K562 (cell line): ENCODE measurements around the gene ZNF438.

Source experiments
- ETV6 ChIP-seq, 3 experiments: fragments of 150-350 bp in 1 of 3; sonication (generic) in 1 of 3; formaldehyde crosslinking in 1 of 3; IDR thresholded peaks; 2 replicates each; pipeline versions ENCODE4 v1.6.1 to v1.8.0; 2014 to 2022; ENCODE audit warnings: borderline replicate concordance in 2 of 3, low read depth in 2 of 3, antibody characterized with exemption in 1 of 3, low read length in 1 of 3, mild to moderate bottlenecking in 1 of 3, missing genetic modification reagents in 1 of 3
- SIN3A ChIP-seq, 2 experiments: fragments of 150-350 bp in 1 of 2; IDR thresholded peaks; 2 replicates each; pipeline ENCODE4 v1.6.1; 2011 to 2016; ENCODE audit warnings: borderline replicate concordance in 2 of 2, low read depth in 2 of 2, low read length in 2 of 2, mild to moderate bottlenecking in 2 of 2, moderate library complexity in 2 of 2; ENCODE audit not compliant: control insufficient read depth in 1 of 2
- ZFP36 ChIP-seq: fragments of 150-350 bp; IDR thresholded peaks from 2 replicates; pipeline ENCODE4 v1.6.1; 2018; ENCODE audit warnings: low read length, low read depth; ENCODE audit not compliant: partially characterized antibody
- ZNF121 ChIP-seq: sonication (generic); formaldehyde crosslinking; conservative IDR thresholded peaks from 2 replicates; pipeline ENCODE4 v1.8.0; 2022; ENCODE audit warnings: missing genetic modification reagents
- ZNF165 ChIP-seq: fragments of 250-450 bp; sonication (Bioruptor Pico); IDR thresholded peaks from 2 replicates; pipeline ENCODE4 v1.4.0; 2020; ENCODE audit warnings: borderline replicate concordance
- ZNF174 ChIP-seq: fragments of 250-450 bp; sonication (Bioruptor Pico); IDR thresholded peaks from 2 replicates; pipeline ENCODE4 v1.4.0; 2020; ENCODE audit warnings: mild to moderate bottlenecking
- ZNF217 ChIP-seq: sonication (generic); formaldehyde crosslinking; IDR thresholded peaks from 2 replicates; pipeline ENCODE4 v1.8.0; 2022; ENCODE audit warnings: mild to moderate bottlenecking, missing genetic modification reagents
- ZNF239 ChIP-seq: fragments of 250-450 bp; sonication (Bioruptor Pico); IDR thresholded peaks from 2 replicates; pipeline ENCODE4 v1.4.0; 2020; ENCODE audit warnings: mild to moderate bottlenecking
- ZNF274 ChIP-seq: IDR thresholded peaks from 2 replicates; pipeline ENCODE4 v1.6.1; 2011; ENCODE audit warnings: low read depth, mild to moderate bottlenecking, low read length, moderate library complexity, borderline replicate concordance
- ZNF311 ChIP-seq: fragments of 250-450 bp; sonication (Bioruptor Pico); IDR thresholded peaks from 2 replicates; pipeline ENCODE4 v1.4.0; 2020; ENCODE audit warnings: mild to moderate bottlenecking, moderate library complexity
- TF ChIP-seq, protein P1 (sequence below), 3 experiments: IDR thresholded peaks in 2 of 3; conservative IDR thresholded peaks in 1 of 3; 2 replicates each; pipeline ENCODE4 v1.5.1; 2011 to 2012; ENCODE audit warnings: low read length in 3 of 3, mild to moderate bottlenecking in 3 of 3, control low read depth in 2 of 3, improper control_type of control experiment in 1 of 3, inconsistent platforms in 1 of 3, low read depth in 1 of 3, mixed read lengths in 1 of 3, moderate library complexity in 1 of 3; ENCODE audit not compliant: insufficient read depth in 2 of 3
- TF ChIP-seq, protein P2 (sequence below): sonication (generic); formaldehyde crosslinking; IDR thresholded peaks from 2 replicates; pipeline ENCODE4 v1.8.1; 2022; ENCODE audit warnings: missing genetic modification reagents
- TF ChIP-seq, protein P3 (sequence below): fragments of 250-450 bp; sonication (Bioruptor Pico); IDR thresholded peaks from 2 replicates; pipeline ENCODE4 v1.5.1; 2021; ENCODE audit warnings: mild to moderate bottlenecking
- TF ChIP-seq, protein P4 (sequence below): fragments of 450-650 bp; formaldehyde crosslinking; IDR thresholded peaks from 2 replicates; pipeline ENCODE4 v1.4.0; 2022; ENCODE audit warnings: missing genetic modification characterization

DNA sequence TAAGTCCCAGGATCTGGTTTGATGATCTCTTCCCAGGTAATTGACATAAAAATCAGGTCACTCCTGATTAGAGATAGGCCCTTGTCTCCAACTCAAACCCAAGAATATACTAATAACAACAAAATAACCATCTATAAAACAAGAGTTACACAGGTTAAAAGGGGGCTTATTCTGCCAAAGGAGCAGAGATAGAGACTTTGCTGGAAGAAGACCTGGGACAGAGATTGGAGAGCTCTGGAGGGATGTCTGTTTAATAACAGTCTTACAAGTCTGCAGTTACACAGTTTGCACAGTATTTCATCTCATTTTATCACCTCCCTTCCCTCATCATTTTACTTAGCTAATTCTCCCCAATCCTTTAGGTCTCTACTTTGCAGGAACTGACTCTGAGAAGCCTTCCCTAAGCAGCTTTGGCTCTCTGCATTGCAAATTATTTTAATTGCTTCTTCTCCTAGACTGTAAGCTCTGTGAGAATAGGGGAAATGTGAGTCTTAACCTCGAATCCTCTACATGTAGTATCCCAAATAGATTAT lies 3.7 kb upstream of the ZNF438 start:
- TF ChIP-seq, protein P1, sequence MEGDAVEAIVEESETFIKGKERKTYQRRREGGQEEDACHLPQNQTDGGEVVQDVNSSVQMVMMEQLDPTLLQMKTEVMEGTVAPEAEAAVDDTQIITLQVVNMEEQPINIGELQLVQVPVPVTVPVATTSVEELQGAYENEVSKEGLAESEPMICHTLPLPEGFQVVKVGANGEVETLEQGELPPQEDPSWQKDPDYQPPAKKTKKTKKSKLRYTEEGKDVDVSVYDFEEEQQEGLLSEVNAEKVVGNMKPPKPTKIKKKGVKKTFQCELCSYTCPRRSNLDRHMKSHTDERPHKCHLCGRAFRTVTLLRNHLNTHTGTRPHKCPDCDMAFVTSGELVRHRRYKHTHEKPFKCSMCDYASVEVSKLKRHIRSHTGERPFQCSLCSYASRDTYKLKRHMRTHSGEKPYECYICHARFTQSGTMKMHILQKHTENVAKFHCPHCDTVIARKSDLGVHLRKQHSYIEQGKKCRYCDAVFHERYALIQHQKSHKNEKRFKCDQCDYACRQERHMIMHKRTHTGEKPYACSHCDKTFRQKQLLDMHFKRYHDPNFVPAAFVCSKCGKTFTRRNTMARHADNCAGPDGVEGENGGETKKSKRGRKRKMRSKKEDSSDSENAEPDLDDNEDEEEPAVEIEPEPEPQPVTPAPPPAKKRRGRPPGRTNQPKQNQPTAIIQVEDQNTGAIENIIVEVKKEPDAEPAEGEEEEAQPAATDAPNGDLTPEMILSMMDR (IDR thresholded peaks at IDR 0.05 in 2 of 3, conservative IDR thresholded peaks at IDR 0.05 in 1 of 3; ENCODE audit: insufficient read depth in 2 of 3, low read depth in 1 of 3, low read length in 3 of 3): no peak
- TF ChIP-seq ZNF217 (CRISPR knock-in tag) (no peak), ZNF274 (no peak), ZNF165 (CRISPR knock-in tag) (no peak), ZFP36 (no peak), ZNF121 (CRISPR knock-in tag) (no peak), SIN3A (IDR thresholded peaks at IDR 0.05; ENCODE audit: borderline replicate concordance in 2 of 2, control insufficient read depth in 1 of 2, low read depth in 2 of 2, low read length in 2 of 2) (no peak), ZNF239 (CRISPR knock-in tag) (no peak), ZNF174 (CRISPR knock-in tag) (no peak), ZNF311 (CRISPR knock-in tag) (no peak), ETV6 (IDR thresholded peaks at IDR 0.05; ENCODE audit: borderline replicate concordance in 1 of 2, low read depth in 2 of 2, low read length in 1 of 2) (no peak), ETV6 (CRISPR knock-in tag; IDR thresholded peaks at IDR 0.05; ENCODE audit: borderline replicate concordance) (no peak)
- TF ChIP-seq, protein P2, sequence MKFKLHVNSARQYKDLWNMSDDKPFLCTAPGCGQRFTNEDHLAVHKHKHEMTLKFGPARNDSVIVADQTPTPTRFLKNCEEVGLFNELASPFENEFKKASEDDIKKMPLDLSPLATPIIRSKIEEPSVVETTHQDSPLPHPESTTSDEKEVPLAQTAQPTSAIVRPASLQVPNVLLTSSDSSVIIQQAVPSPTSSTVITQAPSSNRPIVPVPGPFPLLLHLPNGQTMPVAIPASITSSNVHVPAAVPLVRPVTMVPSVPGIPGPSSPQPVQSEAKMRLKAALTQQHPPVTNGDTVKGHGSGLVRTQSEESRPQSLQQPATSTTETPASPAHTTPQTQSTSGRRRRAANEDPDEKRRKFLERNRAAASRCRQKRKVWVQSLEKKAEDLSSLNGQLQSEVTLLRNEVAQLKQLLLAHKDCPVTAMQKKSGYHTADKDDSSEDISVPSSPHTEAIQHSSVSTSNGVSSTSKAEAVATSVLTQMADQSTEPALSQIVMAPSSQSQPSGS (CRISPR knock-in tag): no peak
- TF ChIP-seq, protein P3, sequence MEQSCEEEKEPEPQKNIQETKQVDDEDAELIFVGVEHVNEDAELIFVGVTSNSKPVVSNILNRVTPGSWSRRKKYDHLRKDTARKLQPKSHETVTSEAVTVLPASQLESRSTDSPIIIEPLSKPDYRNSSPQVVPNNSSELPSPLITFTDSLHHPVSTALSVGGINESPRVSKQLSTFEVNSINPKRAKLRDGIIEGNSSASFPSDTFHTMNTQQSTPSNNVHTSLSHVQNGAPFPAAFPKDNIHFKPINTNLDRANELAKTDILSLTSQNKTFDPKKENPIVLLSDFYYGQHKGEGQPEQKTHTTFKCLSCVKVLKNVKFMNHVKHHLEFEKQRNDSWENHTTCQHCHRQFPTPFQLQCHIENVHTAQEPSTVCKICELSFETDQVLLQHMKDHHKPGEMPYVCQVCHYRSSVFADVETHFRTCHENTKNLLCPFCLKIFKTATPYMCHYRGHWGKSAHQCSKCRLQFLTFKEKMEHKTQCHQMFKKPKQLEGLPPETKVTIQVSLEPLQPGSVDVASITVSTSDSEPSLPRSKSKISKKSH (CRISPR knock-in tag): no peak
- TF ChIP-seq, protein P4, sequence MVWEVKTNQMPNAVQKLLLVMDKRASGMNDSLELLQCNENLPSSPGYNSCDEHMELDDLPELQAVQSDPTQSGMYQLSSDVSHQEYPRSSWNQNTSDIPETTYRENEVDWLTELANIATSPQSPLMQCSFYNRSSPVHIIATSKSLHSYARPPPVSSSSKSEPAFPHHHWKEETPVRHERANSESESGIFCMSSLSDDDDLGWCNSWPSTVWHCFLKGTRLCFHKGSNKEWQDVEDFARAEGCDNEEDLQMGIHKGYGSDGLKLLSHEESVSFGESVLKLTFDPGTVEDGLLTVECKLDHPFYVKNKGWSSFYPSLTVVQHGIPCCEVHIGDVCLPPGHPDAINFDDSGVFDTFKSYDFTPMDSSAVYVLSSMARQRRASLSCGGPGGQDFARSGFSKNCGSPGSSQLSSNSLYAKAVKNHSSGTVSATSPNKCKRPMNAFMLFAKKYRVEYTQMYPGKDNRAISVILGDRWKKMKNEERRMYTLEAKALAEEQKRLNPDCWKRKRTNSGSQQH: no peak
